Upper lobe of left lung (tissue), 4 donors: Measurements from ENCODE around the gene ATP6V1B1.

Experiments
- CTCF ChIP-seq, 6 experiments: fragments of 450-650 bp in 4 of 6; fragments of 200-600 bp in 2 of 6; sonication (generic) in 2 of 6; IDR thresholded peaks; one replicate each; pipeline ENCODE4 v1.5.1; 2016 to 2019; ENCODE audit warnings: antibody characterized with exemption in 6 of 6
- EP300 ChIP-seq, 4 donors: sonication (generic); formaldehyde crosslinking; IDR thresholded peaks; one replicate each; pipeline ENCODE4 v1.5.1; 2017; ENCODE audit warnings: antibody characterized with exemption in 4 of 4, control low read depth in 2 of 4
- POLR2A ChIP-seq, 4 donors: fragments of 450-650 bp; IDR thresholded peaks; one replicate each; pipeline ENCODE4 v1.5.1; 2016 to 2017; ENCODE audit warnings: antibody characterized with exemption in 4 of 4, mild to moderate bottlenecking in 2 of 4
- POLR2AphosphoS5 ChIP-seq, 2 donors: sonication (generic); formaldehyde crosslinking; IDR thresholded peaks; one replicate each; pipeline ENCODE4 v1.5.1; 2017; ENCODE audit warnings: antibody characterized with exemption in 2 of 2

- TF ChIP-seq POLR2AphosphoS5 (IDR thresholded peaks at IDR 0.05) (no peak), EP300 (IDR thresholded peaks at IDR 0.05) (no peak), CTCF (IDR thresholded peaks at IDR 0.05) (no peak), POLR2A (IDR thresholded peaks at IDR 0.05) (no peak)
Observed at GRCh38 chr2:70904371-70905216, 31.1 kb upstream of the ATP6V1B1 start.
